ENCODE data around the gene ORAI2.
"Not testable (repeated sequence)": the region's sequence is repeated elsewhere in the genome, so short reads cannot be mapped to it uniquely, and the experiment has no call there.

The ORAI2 gene

GRCh38 chr7:102433219-102434038 lies at the start of gene ORAI2:
Gene ORAI2, plus strand, starts transcription at chr7:102433575. Its CDS starts 5,382 bp downstream, at chr7:102438957.
- DNase-seq (ENCODE audit: low read depth): peak; percentile 84

- DNase-seq (ENCODE audit: low read depth): no peak
Observed at GRCh38 chr7:102387064-102387463, 46.3 kb upstream of the ORAI2 start.

GRCh38 chr7:102389810-102390209 lies 43.6 kb upstream of the ORAI2 start:
- DNase-seq (ENCODE audit: low read depth): no peak

GRCh38 chr7:102390697-102391484 lies 42.5 kb upstream of the ORAI2 start:
- DNase-seq (ENCODE audit: low read depth): peak; percentile 50

GRCh38 chr7:102392330-102392729 lies 41.0 kb upstream of the ORAI2 start:
- DNase-seq (ENCODE audit: low read depth): no peak

- DNase-seq (ENCODE audit: low read depth): no peak
Observed at GRCh38 chr7:102393467-102393866, 39.9 kb upstream of the ORAI2 start.

- DNase-seq (ENCODE audit: low read depth): no peak
Observed at GRCh38 chr7:102395592-102395872, 37.8 kb upstream of the ORAI2 start.

GRCh38 chr7:102395873-102396709 lies 37.3 kb upstream of the ORAI2 start, which contains the start of gene PRKRIP1:
Gene PRKRIP1, plus strand, starts transcription at chr7:102396363. Its CDS starts 49 bp downstream, at chr7:102396412.
- DNase-seq (ENCODE audit: low read depth): peak; percentile 78

- no peak for DNase-seq (ENCODE audit: low read depth)
Observed at GRCh38 chr7:102396710-102397019, 36.7 kb upstream of the ORAI2 start.

- DNase-seq (ENCODE audit: low read depth): no peak
Observed at GRCh38 chr7:102398543-102398942, 34.8 kb upstream of the ORAI2 start.

- DNase-seq (ENCODE audit: low read depth): no peak
Observed at GRCh38 chr7:102400360-102400759, 33.0 kb upstream of the ORAI2 start.

GRCh38 chr7:102403563-102403962 lies 29.8 kb upstream of the ORAI2 start:
- DNase-seq (ENCODE audit: low read depth): no peak

GRCh38 chr7:102404005-102404861 lies 29.1 kb upstream of the ORAI2 start:
- DNase-seq (ENCODE audit: low read depth): no peak

- not testable (repeated sequence) for DNase-seq (ENCODE audit: low read depth)
Observed at GRCh38 chr7:102404862-102405188, 28.6 kb upstream of the ORAI2 start.

- no peak for DNase-seq (ENCODE audit: low read depth)
Observed at GRCh38 chr7:102407910-102408309, 25.5 kb upstream of the ORAI2 start.

- DNase-seq (ENCODE audit: low read depth): not testable (repeated sequence)
Observed at GRCh38 chr7:102408530-102408929, 24.8 kb upstream of the ORAI2 start.

GRCh38 chr7:102409340-102409739 lies 24.0 kb upstream of the ORAI2 start:
- no peak for DNase-seq (ENCODE audit: low read depth)

- DNase-seq (ENCODE audit: low read depth): no peak
Observed at GRCh38 chr7:102410123-102410522, 23.3 kb upstream of the ORAI2 start.

- no peak for DNase-seq (ENCODE audit: low read depth)
Observed at GRCh38 chr7:102410918-102411317, 22.5 kb upstream of the ORAI2 start.

- DNase-seq (ENCODE audit: low read depth): no peak
Observed at GRCh38 chr7:102412548-102412947, 20.8 kb upstream of the ORAI2 start.

- DNase-seq (ENCODE audit: low read depth): no peak
Observed at GRCh38 chr7:102413091-102413490, 20.3 kb upstream of the ORAI2 start.

- DNase-seq (ENCODE audit: low read depth): no peak
Observed at GRCh38 chr7:102413611-102414010, 19.8 kb upstream of the ORAI2 start.

Measured in stimulated activated CD4-positive, alpha-beta T cell treated with anti-CD3 and anti-CD28 coated beads, Interleukin-2, amount 100 ng/mL, for 4 hours (primary cell).